NOMO-1 treated with DMSO at 0.1 percent for 48 hours (cell line): ENCODE results near the gene KPNA1.
"Not testable (repeated sequence)": the region's sequence is repeated elsewhere in the genome, so short reads cannot be mapped to it uniquely, and the experiment has no call there.

Experiments
- DNase-seq: peaks from one replicate; lab custom pipeline; 2025; ENCODE audit not compliant: unreplicated experiment; lab: John Stamatoyannopoulos, UW

Gene KPNA1

GRCh38 chr3:122520861-122521260, 6.1 kb upstream of the KPNA1 start:
- no peak for DNase-seq

- peak; percentile 9 for DNase-seq
Measured at GRCh38 chr3:122519693-122520092, 5.0 kb upstream of the KPNA1 start.

- no peak for DNase-seq
Measured at GRCh38 chr3:122516846-122517360, 2.2 kb upstream of the KPNA1 start.

GRCh38 chr3:122515870-122516269, 1.1 kb upstream of the KPNA1 start:
- DNase-seq: no peak

GRCh38 chr3:122515020-122515468, 305 bp upstream of the KPNA1 start:
- no peak for DNase-seq

GRCh38 chr3:122513386-122514122, 1.2 kb downstream of the KPNA1 start:
- DNase-seq: no peak

GRCh38 chr3:122512284-122512683, 2.5 kb downstream of the KPNA1 start:
- DNase-seq: no peak

- no peak for DNase-seq
Measured at GRCh38 chr3:122510878-122511535, 3.7 kb downstream of the KPNA1 start.

GRCh38 chr3:122508944-122509343, 5.8 kb downstream of the KPNA1 start:
- not testable (repeated sequence) for DNase-seq

- no peak for DNase-seq
Measured at GRCh38 chr3:122508135-122508914, 6.4 kb downstream of the KPNA1 start.

- no peak for DNase-seq
Measured at GRCh38 chr3:122506450-122506849, 8.3 kb downstream of the KPNA1 start.

- DNase-seq: no peak
Measured at GRCh38 chr3:122505676-122506075, 9.1 kb downstream of the KPNA1 start.

GRCh38 chr3:122502941-122503340, 11.8 kb downstream of the KPNA1 start:
- DNase-seq: peak; percentile 66

- DNase-seq: no peak
Measured at GRCh38 chr3:122502139-122502538, 12.6 kb downstream of the KPNA1 start.

GRCh38 chr3:122500964-122501363, 13.8 kb downstream of the KPNA1 start:
- DNase-seq: not testable (repeated sequence)

- no peak for DNase-seq
Measured at GRCh38 chr3:122498152-122498551, 16.6 kb downstream of the KPNA1 start.

- DNase-seq: peak; percentile 94
Measured at GRCh38 chr3:122497425-122497824, 17.3 kb downstream of the KPNA1 start.

- no peak for DNase-seq
Measured at GRCh38 chr3:122496508-122496907, 18.2 kb downstream of the KPNA1 start.

- no peak for DNase-seq
Measured at GRCh38 chr3:122493296-122493695, 21.4 kb downstream of the KPNA1 start.

- no peak for DNase-seq
Measured at GRCh38 chr3:122488262-122488973, 26.3 kb downstream of the KPNA1 start.

GRCh38 chr3:122484985-122485384, 29.8 kb downstream of the KPNA1 start:
- DNase-seq: no peak
